Prostate gland (tissue), 2 donors: ENCODE data around the gene IWS1. TPM values are rescaled to one million over a fixed set of nuclear protein-coding genes. Genes with fewer than 3 reads are reported as not detected.

Experiments used
- DNase-seq: peaks from one replicate; pipeline ENCODE4 v3.0.0-alpha.2; 2019; ENCODE audit warnings: low spot score
- H3K27ac ChIP-seq, 2 donors: fragments of 200-600 bp; sonication (generic); 2 replicates each; pipeline ENCODE4 v1.5.1; 2017 to 2019
- H3K27me3 ChIP-seq: fragments of 200-600 bp; sonication (generic); replicated peaks from 2 replicates; pipeline ENCODE4 v1.5.1; 2019; ENCODE audit not compliant: insufficient read depth
- H3K36me3 ChIP-seq, 2 donors: fragments of 200-600 bp; sonication (generic); 1 replicate in 1 of 2; 2 replicates in 1 of 2; pipeline versions ENCODE4 v1.5.1 to v1.8.1; 2017 to 2019
- H3K4me1 ChIP-seq: fragments of 200-600 bp; sonication (generic); replicated peaks from 2 replicates; pipeline ENCODE4 v1.5.1; 2019
- H3K4me3 ChIP-seq, 2 donors: fragments of 200-600 bp; sonication (generic); 2 replicates each; pipeline ENCODE4 v1.5.1; 2017 to 2019
- H3K9me3 ChIP-seq: fragments of 200-600 bp; sonication (generic); 2 replicates; pipeline ENCODE4 v1.5.1; 2017
- POLR2A ChIP-seq: fragments of 450-650 bp; IDR thresholded peaks from one replicate; pipeline ENCODE4 v1.6.1; 2016; ENCODE audit warnings: antibody characterized with exemption, mild to moderate bottlenecking
- POLR2AphosphoS5 ChIP-seq: sonication (generic); formaldehyde crosslinking; IDR thresholded peaks from one replicate; pipeline ENCODE4 v1.6.1; 2017; ENCODE audit warnings: antibody characterized with exemption
- WGBS: methylation state at CpG from one replicate; pipeline ENCODE4 v1.1.5; 2018; 5-methylcytosine and 5-hydroxymethylcytosine counted together
- intact Hi-C: fragments of 100-400 bp; cut with DNase I; formaldehyde crosslinking; loops from one replicate; pipeline ENCODE4 v1.14.2; 2022
- total RNA-seq, 2 donors: library from RNA; depleted of rRNA; stranded (reverse); fragments of >200 nt; gene quantifications; one replicate each; pipeline ENCODE4 v1.1.0, GENCODE V29; 2016
- TF ChIP-seq, protein P1 (sequence below), 4 experiments: fragments of 200-600 bp in 2 of 4; fragments of 450-650 bp in 2 of 4; sonication (generic) in 2 of 4; IDR thresholded peaks; 1 replicate in 3 of 4; 2 replicates in 1 of 4; pipeline ENCODE4 v1.5.1; 2016 to 2019; ENCODE audit warnings: antibody characterized with exemption in 4 of 4, mild to moderate bottlenecking in 2 of 4, moderate library complexity in 2 of 4

IWS1 gene
- total RNA-seq, 2 donors from 2014 or later, result 36.6 to 42.3 TPM

DNA sequence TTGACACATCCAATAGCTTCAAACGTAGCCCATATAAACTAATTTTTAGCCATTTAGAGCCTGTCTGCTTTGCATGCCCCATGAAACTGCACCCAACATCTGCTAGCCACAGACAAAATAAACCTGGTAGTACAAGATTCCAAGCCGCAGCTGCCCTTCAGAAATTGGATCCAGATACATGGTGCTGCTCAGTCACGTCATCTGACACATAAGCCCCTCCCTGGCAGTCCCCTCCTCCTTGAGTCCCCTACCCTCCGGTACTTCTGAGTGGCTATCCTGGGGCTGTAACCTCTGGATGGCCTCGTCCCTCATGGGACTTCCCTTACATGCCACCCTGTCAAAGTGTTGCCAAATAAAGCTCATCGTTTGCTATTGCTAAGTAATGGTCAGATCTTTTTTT, 74.3 kb downstream of the IWS1 start:
- Histone ChIP-seq H3K27ac (no peak overlapping the region), H3K4me1 (no peaks in the 10 kb centered on the region), H3K27me3 (no peaks in the 10 kb centered on the region), H3K9me3 (no peaks in the 10 kb centered on the region), H3K36me3 (no peaks in the 10 kb centered on the region), H3K4me3 (no peak overlapping the region)
- DNase-seq, result no peak
- 86% methylated on average over 6 of the region's 6 CpGs for WGBS
- TF ChIP-seq POLR2A (no peak), POLR2AphosphoS5 (no peak)
- TF ChIP-seq, protein P1, sequence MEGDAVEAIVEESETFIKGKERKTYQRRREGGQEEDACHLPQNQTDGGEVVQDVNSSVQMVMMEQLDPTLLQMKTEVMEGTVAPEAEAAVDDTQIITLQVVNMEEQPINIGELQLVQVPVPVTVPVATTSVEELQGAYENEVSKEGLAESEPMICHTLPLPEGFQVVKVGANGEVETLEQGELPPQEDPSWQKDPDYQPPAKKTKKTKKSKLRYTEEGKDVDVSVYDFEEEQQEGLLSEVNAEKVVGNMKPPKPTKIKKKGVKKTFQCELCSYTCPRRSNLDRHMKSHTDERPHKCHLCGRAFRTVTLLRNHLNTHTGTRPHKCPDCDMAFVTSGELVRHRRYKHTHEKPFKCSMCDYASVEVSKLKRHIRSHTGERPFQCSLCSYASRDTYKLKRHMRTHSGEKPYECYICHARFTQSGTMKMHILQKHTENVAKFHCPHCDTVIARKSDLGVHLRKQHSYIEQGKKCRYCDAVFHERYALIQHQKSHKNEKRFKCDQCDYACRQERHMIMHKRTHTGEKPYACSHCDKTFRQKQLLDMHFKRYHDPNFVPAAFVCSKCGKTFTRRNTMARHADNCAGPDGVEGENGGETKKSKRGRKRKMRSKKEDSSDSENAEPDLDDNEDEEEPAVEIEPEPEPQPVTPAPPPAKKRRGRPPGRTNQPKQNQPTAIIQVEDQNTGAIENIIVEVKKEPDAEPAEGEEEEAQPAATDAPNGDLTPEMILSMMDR (IDR thresholded peaks at IDR 0.05), result no peak
- intact Hi-C loops, result no loop called here

DNA sequence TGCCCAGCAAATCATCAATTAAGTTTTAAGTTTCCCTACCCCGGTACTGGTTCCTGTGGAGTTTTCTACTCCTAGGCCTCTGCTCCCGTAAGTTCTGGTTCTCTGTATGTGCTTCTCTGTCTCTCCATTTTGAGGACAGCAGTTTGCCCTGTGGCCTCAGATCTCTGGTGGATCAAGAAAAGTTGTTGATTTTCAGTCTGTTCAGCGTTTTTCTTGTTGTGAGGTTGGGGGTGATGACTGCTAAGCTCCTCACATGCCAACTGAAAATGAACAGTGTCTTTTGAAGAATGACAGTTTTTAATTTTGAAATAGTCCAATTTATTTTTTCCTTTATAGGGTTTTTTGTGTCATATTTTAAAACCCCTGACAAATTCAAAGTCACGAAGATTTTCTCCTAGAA, 76.4 kb downstream of the IWS1 start:
- no peak for TF ChIP-seq POLR2A
- TF ChIP-seq, protein P1 (IDR thresholded peaks at IDR 0.05), result no peak
- Histone ChIP-seq H3K9me3 (no peaks in the 10 kb centered on the region), H3K4me1 (no peaks in the 10 kb centered on the region), H3K4me3 (no peak overlapping the region), H3K27me3 (no peaks in the 10 kb centered on the region), H3K27ac (no peak overlapping the region), H3K36me3 (no peaks in the 10 kb centered on the region)
- intact Hi-C loops, result no loop called here
- no peak for DNase-seq
- 90% methylated on average over 4 of the region's 4 CpGs for WGBS

DNA sequence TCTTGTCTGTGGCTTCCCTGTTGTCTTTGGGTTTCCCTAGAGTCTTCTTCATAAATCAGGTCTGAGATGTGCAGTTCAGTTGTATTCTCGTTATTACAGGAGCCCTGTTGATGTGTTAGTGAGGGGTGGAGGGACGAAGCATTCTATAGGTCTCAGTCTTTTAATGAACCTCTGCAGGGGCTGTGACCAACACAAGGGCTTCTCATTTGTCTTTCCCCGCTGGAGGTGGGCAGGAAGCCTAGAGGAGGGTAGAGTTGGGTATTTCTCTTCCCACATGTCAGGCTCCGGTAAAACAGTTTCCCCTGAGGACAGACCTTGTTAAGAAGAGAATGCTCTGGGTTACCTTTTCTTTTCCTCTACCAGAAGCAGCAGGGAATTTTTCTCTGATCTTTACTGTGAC, 76.9 kb downstream of the IWS1 start:
- no peaks in the 10 kb centered on the region for H3K27me3 ChIP-seq
- intact Hi-C loops, result no loop called here
- no peaks in the 10 kb centered on the region for H3K36me3 ChIP-seq
- WGBS, result 84% methylated on average over 4 of the region's 4 CpGs
- no peak overlapping the region for H3K27ac ChIP-seq
- DNase-seq, result no peak
- no peak for TF ChIP-seq POLR2A
- TF ChIP-seq, protein P1 (IDR thresholded peaks at IDR 0.05), result no peak
- no peak for TF ChIP-seq POLR2AphosphoS5
- H3K4me3 ChIP-seq, result no peak overlapping the region
- no peaks in the 10 kb centered on the region for H3K9me3 ChIP-seq
- no peaks in the 10 kb centered on the region for H3K4me1 ChIP-seq

DNA sequence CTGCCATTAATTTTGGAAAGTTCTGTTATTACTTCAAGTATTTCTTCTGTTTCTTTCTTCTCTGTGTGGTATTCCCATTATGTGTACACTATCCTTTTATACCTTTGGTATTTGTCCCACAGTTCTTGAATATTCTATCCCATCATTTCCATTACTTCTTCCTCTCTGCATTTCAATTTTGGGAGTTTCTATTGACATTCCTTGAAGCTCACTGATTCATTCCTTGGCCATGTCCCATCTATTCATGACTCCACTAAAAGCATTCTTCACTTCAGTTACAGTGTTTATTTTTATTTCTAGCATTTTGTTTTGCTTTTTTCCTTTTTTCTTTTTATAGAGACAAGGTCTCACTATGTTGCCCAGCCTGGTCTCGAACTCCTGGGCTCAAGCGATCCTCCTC, 77.8 kb downstream of the IWS1 start:
- intact Hi-C loops, result no loop called here
- H3K4me1 ChIP-seq, result no peaks in the 10 kb centered on the region
- H3K36me3 ChIP-seq, result no peaks in the 10 kb centered on the region
- H3K9me3 ChIP-seq, result no peaks in the 10 kb centered on the region
- DNase-seq, result no peak
- H3K27ac ChIP-seq, result no peak overlapping the region
- H3K27me3 ChIP-seq, result no peaks in the 10 kb centered on the region
- 92% methylated on average over 2 of the region's 2 CpGs for WGBS
- TF ChIP-seq POLR2A (no peak), POLR2AphosphoS5 (no peak)
- TF ChIP-seq, protein P1 (IDR thresholded peaks at IDR 0.05), result no peak
- no peak overlapping the region for H3K4me3 ChIP-seq

DNA sequence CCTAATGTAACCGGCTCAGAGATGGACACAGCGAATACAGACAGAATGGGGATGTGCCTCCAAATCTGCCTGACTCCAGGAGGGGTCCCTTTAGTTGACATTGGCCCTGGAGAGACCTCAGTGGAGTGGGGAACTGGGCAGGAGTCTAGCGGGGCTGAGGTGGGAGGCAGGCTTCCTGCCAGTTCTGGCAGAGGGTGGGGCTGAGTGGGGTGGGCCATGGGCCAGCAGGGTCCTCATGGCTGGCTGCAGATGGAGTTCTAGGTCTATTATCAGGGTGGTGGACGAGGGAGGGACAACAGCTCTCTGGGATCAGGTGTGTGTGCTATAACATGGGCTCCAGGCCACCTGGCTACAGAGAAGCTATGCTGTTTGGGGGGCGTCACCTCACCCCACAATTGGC, 86.9 kb downstream of the IWS1 start:
- TF ChIP-seq POLR2A (no peak), POLR2AphosphoS5 (no peak)
- TF ChIP-seq, protein P1 (IDR thresholded peaks at IDR 0.05), result no peak
- H3K36me3 ChIP-seq, result no peaks in the 10 kb centered on the region
- H3K27me3 ChIP-seq, result no peaks in the 10 kb centered on the region
- 69% methylated on average over 4 of the region's 5 CpGs for WGBS
- intact Hi-C loops, result no loop called here
- no peak overlapping the region for H3K27ac ChIP-seq
- no peaks in the 10 kb centered on the region for H3K9me3 ChIP-seq
- H3K4me1 ChIP-seq, result no peaks in the 10 kb centered on the region
- no peak for DNase-seq
- no peak overlapping the region for H3K4me3 ChIP-seq
